HG02759 (cell line): Measurements from ENCODE around the gene TTLL7.

Source experiments
- ATAC-seq: cut with Tn5 transposase; IDR thresholded peaks from one replicate; pipeline ENCODE4 v1.9.1; 2021; ENCODE audit warnings: mild to moderate bottlenecking, moderate library complexity; ENCODE audit not compliant: unreplicated experiment

Gene TTLL7

GRCh38 chr1:83998498-83999315, at the start of gene TTLL7:
TTLL7 (minus strand) TSS chr1:83999132; CDS start chr1:83952211, 46,921 bp downstream.
- peak; percentile 92 for ATAC-seq

- no peak for ATAC-seq
Observed at GRCh38 chr1:84042461-84042860, 43.5 kb upstream of the TTLL7 start.

- ATAC-seq, result no peak
Observed at GRCh38 chr1:84037758-84038611, 39.1 kb upstream of the TTLL7 start.

GRCh38 chr1:84031802-84032327, 32.9 kb upstream of the TTLL7 start:
- ATAC-seq, result no peak

GRCh38 chr1:84027368-84027767, 28.4 kb upstream of the TTLL7 start:
- ATAC-seq, result no peak

GRCh38 chr1:84025966-84026365, 27.0 kb upstream of the TTLL7 start:
- ATAC-seq, result no peak

GRCh38 chr1:84021822-84022221, 22.9 kb upstream of the TTLL7 start:
- ATAC-seq, result no peak

- no peak for ATAC-seq
Observed at GRCh38 chr1:84020151-84020550, 21.2 kb upstream of the TTLL7 start.

- ATAC-seq, result no peak
Observed at GRCh38 chr1:84019217-84019616, 20.3 kb upstream of the TTLL7 start.

GRCh38 chr1:84013708-84014107, 14.8 kb upstream of the TTLL7 start:
- ATAC-seq, result no peak

GRCh38 chr1:84012018-84012417, 13.1 kb upstream of the TTLL7 start:
- ATAC-seq, result no peak

GRCh38 chr1:84010136-84010535, 11.2 kb upstream of the TTLL7 start:
- no peak for ATAC-seq

GRCh38 chr1:84008631-84009030, 9.7 kb upstream of the TTLL7 start:
- no peak for ATAC-seq

GRCh38 chr1:84006591-84006990, 7.7 kb upstream of the TTLL7 start:
- no peak for ATAC-seq

GRCh38 chr1:84001501-84001900, 2.6 kb upstream of the TTLL7 start:
- no peak for ATAC-seq

GRCh38 chr1:84000954-84001495, 2.1 kb upstream of the TTLL7 start:
- ATAC-seq, result no peak

GRCh38 chr1:84000196-84000885, 1.4 kb upstream of the TTLL7 start:
- no peak for ATAC-seq

- peak; percentile 87 for ATAC-seq
Observed at GRCh38 chr1:83999316-83999819, 436 bp upstream of the TTLL7 start.

GRCh38 chr1:83998205-83998497, 781 bp downstream of the TTLL7 start:
- ATAC-seq, result no peak

GRCh38 chr1:83997631-83998030, 1.3 kb downstream of the TTLL7 start:
- no peak for ATAC-seq

- no peak for ATAC-seq
Observed at GRCh38 chr1:83996621-83997020, 2.3 kb downstream of the TTLL7 start.
